GM12873 (cell line): ENCODE results near the gene ELOB.

Source experiments
- TF ChIP-seq, protein P1 (sequence below): IDR thresholded peaks from 2 replicates; pipeline ENCODE4 v1.5.1; 2012; ENCODE audit warnings: low read depth, mild to moderate bottlenecking, moderate library complexity, low read length, control low read depth; ENCODE audit not compliant: insufficient read depth; ENCODE audit errors: missing control alignments

The ELOB gene

DNA sequence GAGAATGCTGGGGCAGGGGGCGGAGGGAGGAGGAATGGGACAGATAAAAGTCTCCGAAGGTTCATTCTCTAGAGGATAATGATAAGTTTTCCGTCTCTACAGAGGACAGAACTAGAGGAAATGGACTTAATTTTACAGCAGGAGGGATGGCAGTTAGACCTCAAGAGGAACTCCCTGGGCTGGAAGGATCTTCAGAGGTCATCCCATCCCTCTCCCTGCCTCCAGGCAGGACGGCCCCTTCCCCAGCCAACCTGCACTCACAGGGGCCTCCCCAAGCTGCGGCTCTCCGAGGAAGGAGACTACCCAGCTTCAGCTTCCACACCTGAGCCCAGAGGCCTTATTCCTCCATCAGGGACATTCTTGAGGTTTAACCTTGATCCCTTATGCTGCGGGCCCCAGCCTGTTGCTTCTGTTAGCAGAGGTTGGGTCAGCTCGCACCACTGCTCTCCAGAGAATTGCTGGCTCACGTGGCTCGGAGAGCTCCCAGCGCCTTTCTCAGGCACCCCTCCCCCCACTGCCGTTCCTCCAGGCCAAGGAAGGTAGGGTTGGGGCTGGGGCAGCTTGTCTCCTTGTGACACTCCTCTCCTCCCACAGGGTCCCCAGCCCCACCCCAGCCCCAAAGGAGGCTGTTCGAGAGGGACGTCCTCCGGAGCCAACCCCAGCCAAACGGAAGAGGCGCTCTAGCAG lies 8.5 kb downstream of the ELOB start:
- TF ChIP-seq, protein P1, sequence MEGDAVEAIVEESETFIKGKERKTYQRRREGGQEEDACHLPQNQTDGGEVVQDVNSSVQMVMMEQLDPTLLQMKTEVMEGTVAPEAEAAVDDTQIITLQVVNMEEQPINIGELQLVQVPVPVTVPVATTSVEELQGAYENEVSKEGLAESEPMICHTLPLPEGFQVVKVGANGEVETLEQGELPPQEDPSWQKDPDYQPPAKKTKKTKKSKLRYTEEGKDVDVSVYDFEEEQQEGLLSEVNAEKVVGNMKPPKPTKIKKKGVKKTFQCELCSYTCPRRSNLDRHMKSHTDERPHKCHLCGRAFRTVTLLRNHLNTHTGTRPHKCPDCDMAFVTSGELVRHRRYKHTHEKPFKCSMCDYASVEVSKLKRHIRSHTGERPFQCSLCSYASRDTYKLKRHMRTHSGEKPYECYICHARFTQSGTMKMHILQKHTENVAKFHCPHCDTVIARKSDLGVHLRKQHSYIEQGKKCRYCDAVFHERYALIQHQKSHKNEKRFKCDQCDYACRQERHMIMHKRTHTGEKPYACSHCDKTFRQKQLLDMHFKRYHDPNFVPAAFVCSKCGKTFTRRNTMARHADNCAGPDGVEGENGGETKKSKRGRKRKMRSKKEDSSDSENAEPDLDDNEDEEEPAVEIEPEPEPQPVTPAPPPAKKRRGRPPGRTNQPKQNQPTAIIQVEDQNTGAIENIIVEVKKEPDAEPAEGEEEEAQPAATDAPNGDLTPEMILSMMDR: no peak

DNA sequence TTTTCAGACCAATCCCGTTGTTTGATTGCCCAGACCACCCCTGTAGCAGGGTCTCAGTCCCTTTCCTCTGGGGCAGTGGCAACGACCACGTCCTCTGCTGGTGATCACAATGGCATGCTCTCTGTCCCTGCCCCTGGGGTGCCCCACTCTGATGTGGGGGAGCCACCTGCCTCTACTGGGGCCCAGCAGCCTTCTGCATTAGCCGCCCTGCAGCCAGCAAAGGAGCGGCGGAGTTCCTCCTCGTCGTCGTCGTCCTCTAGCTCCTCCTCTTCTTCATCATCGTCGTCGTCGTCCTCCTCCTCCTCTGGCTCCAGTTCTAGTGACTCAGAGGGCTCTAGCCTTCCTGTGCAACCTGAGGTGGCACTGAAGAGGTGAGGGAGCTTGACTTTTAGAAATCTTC lies 9.2 kb downstream of the ELOB start:
- TF ChIP-seq, protein P1: no peak

DNA sequence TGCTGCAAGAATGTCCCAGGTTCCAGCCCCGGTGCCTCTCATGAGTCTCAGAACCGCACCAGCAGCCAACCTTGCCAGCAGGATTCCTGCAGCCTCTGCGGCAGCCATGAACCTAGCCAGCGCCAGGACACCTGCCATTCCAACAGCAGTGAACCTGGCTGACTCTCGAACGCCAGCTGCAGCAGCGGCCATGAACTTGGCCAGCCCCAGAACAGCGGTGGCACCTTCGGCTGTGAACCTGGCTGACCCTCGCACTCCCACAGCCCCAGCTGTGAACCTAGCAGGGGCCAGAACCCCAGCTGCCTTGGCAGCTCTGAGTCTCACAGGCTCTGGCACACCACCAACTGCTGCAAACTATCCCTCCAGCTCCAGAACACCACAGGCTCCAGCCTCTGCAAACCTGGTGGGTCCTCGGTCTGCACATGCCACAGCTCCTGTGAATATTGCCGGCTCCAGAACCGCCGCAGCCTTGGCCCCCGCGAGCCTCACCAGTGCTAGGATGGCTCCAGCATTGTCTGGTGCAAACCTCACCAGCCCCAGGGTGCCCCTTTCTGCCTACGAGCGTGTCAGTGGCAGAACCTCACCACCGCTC lies 9.8 kb downstream of the ELOB start:
- TF ChIP-seq, protein P1: no peak

DNA sequence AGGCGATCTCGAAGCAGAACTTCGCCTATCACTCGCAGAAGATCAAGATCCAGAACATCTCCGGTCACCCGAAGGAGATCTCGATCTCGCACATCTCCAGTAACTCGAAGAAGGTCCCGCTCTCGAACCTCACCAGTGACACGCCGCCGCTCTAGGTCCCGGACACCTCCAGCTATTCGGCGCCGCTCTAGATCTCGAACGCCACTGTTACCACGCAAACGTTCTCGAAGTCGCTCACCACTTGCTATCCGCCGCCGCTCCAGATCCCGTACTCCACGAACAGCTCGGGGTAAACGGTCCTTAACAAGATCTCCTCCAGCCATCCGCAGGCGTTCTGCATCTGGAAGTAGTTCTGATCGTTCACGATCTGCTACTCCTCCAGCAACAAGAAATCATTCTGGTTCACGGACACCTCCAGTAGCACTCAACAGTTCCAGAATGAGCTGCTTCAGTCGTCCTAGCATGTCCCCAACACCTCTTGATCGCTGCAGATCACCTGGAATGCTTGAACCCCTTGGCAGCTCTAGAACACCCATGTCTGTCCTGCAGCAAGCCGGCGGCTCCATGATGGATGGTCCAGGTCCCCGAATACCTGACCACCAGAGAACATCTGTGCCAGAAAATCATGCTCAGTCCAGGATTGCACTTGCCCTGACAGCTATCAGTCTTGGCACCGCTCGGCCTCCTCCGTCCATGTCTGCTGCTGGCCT lies 10.5 kb downstream of the ELOB start:
- TF ChIP-seq, protein P1: no peak

DNA sequence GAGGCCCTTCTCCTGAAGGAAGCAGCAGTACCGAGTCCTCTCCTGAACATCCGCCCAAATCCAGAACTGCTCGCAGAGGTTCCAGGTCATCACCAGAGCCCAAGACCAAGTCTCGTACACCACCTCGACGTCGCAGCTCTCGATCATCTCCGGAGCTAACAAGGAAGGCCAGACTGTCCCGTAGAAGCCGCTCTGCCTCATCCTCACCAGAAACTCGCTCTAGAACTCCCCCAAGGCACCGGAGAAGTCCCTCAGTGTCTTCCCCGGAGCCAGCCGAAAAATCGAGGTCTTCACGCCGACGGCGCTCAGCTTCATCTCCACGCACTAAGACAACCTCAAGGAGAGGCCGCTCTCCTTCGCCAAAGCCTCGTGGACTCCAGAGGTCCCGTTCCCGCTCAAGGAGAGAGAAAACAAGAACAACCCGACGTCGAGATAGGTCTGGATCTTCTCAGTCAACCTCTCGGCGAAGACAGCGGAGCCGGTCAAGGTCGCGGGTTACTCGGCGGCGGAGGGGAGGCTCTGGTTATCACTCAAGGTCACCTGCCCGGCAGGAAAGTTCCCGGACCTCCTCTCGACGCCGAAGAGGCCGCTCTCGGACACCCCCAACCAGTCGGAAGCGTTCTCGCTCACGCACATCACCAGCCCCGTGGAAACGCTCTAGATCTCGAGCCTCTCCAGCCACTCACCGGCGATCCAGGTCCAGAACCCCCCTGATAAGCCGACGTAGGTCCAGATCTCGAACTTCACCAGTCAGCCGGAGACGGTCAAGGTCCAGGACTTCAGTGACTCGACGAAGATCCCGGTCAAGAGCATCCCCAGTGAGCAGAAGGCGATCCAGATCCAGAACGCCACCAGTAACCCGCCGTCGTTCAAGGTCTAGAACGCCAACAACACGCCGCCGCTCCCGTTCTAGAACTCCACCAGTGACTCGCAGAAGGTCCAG lies 11.3 kb downstream of the ELOB start:
- TF ChIP-seq, protein P1: no peak

DNA sequence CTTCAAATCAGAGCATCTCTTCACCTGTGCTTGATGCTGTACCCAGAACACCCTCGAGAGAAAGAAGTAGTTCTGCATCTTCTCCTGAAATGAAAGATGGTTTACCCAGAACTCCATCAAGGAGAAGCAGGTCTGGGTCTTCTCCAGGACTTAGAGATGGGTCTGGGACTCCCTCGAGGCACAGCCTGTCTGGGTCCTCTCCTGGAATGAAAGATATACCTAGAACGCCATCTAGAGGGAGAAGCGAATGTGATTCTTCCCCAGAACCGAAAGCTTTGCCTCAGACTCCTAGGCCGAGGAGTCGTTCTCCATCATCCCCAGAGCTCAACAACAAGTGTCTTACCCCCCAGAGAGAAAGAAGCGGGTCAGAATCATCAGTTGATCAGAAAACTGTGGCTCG lies 12.4 kb downstream of the ELOB start:
- TF ChIP-seq, protein P1: no peak

DNA sequence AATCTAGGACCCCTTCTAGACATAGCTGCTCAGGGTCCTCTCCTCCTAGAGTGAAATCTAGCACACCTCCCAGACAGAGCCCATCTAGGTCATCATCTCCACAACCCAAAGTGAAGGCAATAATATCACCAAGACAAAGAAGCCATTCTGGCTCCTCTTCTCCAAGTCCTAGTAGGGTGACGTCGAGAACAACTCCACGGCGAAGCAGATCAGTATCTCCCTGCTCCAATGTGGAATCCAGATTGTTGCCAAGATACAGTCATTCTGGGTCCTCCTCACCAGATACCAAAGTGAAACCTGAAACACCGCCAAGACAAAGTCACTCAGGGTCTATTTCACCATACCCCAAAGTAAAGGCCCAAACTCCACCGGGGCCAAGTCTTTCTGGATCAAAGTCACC lies 13.9 kb downstream of the ELOB start:
- TF ChIP-seq, protein P1: no peak
